ENCODE measurements around the gene XBP1.

XBP1 gene

GRCh38 chr22:28835630-28836189 lies 35.3 kb upstream of the XBP1 start:
- Histone ChIP-seq H3F3A (ENCODE audit: insufficient read depth) (no peaks in the 10 kb centered on the region), H3K9me3 (ENCODE audit: insufficient read depth, low read length) (no peaks in the 10 kb centered on the region), H3K9ac (ENCODE audit: low read length) (no peak overlapping the region), H3K27me3 (ENCODE audit: low read length) (no peaks in the 10 kb centered on the region), H3K79me2 (ENCODE audit: insufficient read depth, low read length) (no peaks in the 10 kb centered on the region), H3K4me2 (ENCODE audit: low read depth, low read length, poor library complexity, severe bottlenecking) (no peak overlapping the region), H3K36me3 (ENCODE audit: low read length) (no peaks in the 10 kb centered on the region), H4K20me1 (ENCODE audit: low read depth, low read length) (no peaks in the 10 kb centered on the region), H3K4me3 (ENCODE audit: insufficient read depth, low read length, poor library complexity, severe bottlenecking) (no peak overlapping the region), H3K9me2 (replicated peaks; ENCODE audit: insufficient read depth, low read length) (no peaks in the 10 kb centered on the region), H2AFZ (ENCODE audit: low read depth, low read length, severe bottlenecking) (no peak overlapping the region), H3K27ac (ENCODE audit: low read depth, low read length) (no peak overlapping the region)
- no peak for TF ChIP-seq EZH2phosphoT487 (conservative IDR thresholded peaks at IDR 0.05; ENCODE audit: low read length)
- TF ChIP-seq CTCF (IDR thresholded peaks at IDR 0.05; ENCODE audit: insufficient read depth, low read length, poor library complexity, severe bottlenecking), result no peak

- no peak overlapping the region for H3K9ac ChIP-seq (ENCODE audit: low read length)
- no peaks in the 10 kb centered on the region for H3K9me2 ChIP-seq (replicated peaks; ENCODE audit: insufficient read depth, low read length)
- H3K27ac ChIP-seq (ENCODE audit: low read depth, low read length), result no peak overlapping the region
- H3K79me2 ChIP-seq (ENCODE audit: insufficient read depth, low read length), result no peaks in the 10 kb centered on the region
- H2AFZ ChIP-seq (ENCODE audit: low read depth, low read length, severe bottlenecking), result no peak overlapping the region
- H3K9me3 ChIP-seq (ENCODE audit: insufficient read depth, low read length), result no peaks in the 10 kb centered on the region
- no peaks in the 10 kb centered on the region for H3K27me3 ChIP-seq (ENCODE audit: low read length)
- no peaks in the 10 kb centered on the region for H3K36me3 ChIP-seq (ENCODE audit: low read length)
- no peak overlapping the region for H3K4me2 ChIP-seq (ENCODE audit: low read depth, low read length, poor library complexity, severe bottlenecking)
- H4K20me1 ChIP-seq (ENCODE audit: low read depth, low read length), result no peaks in the 10 kb centered on the region
- TF ChIP-seq CTCF (IDR thresholded peaks at IDR 0.05; ENCODE audit: insufficient read depth, low read length, poor library complexity, severe bottlenecking), result no peak
- TF ChIP-seq EZH2phosphoT487 (conservative IDR thresholded peaks at IDR 0.05; ENCODE audit: low read length), result no peak
- H3F3A ChIP-seq (ENCODE audit: insufficient read depth), result no peaks in the 10 kb centered on the region
- H3K4me3 ChIP-seq (ENCODE audit: insufficient read depth, low read length, poor library complexity, severe bottlenecking), result no peak overlapping the region
These were observed 33.0 kb upstream of the XBP1 start for GRCh38 chr22:28833276-28833923.

- H3K9ac ChIP-seq (ENCODE audit: low read length), result no peak overlapping the region
- H3K79me2 ChIP-seq (ENCODE audit: insufficient read depth, low read length), result no peaks in the 10 kb centered on the region
- no peaks in the 10 kb centered on the region for H3K9me3 ChIP-seq (ENCODE audit: insufficient read depth, low read length)
- H3K27me3 ChIP-seq (ENCODE audit: low read length), result no peaks in the 10 kb centered on the region
- no peak for TF ChIP-seq EZH2phosphoT487 (conservative IDR thresholded peaks at IDR 0.05; ENCODE audit: low read length)
- H2AFZ ChIP-seq (ENCODE audit: low read depth, low read length, severe bottlenecking), result no peak overlapping the region
- no peak overlapping the region for H3K27ac ChIP-seq (ENCODE audit: low read depth, low read length)
- no peak overlapping the region for H3K4me2 ChIP-seq (ENCODE audit: low read depth, low read length, poor library complexity, severe bottlenecking)
- no peaks in the 10 kb centered on the region for H4K20me1 ChIP-seq (ENCODE audit: low read depth, low read length)
- H3F3A ChIP-seq (ENCODE audit: insufficient read depth), result no peaks in the 10 kb centered on the region
- no peaks in the 10 kb centered on the region for H3K36me3 ChIP-seq (ENCODE audit: low read length)
- H3K4me3 ChIP-seq (ENCODE audit: insufficient read depth, low read length, poor library complexity, severe bottlenecking), result no peak overlapping the region
- H3K9me2 ChIP-seq (replicated peaks; ENCODE audit: insufficient read depth, low read length), result no peaks in the 10 kb centered on the region
These were observed 32.4 kb upstream of the XBP1 start for GRCh38 chr22:28832731-28833130.
